GM23338 (cell line): Measurements from ENCODE around the gene CD1E. TPM values are rescaled to one million over a fixed set of nuclear protein-coding genes. Genes with fewer than 3 reads are reported as not detected.

ENCODE experiments used
- ATAC-seq: fragments of 200-7000 bp; cut with Tn5 transposase; 3 replicates; pipeline ENCODE4 v1.9.1; 2020
- DNase-seq: peaks from one replicate; pipeline ENCODE4 v3.0.0-alpha.2; 2015; ENCODE audit warnings: low spot score
- H2AFZ ChIP-seq: fragments of 200-600 bp; sonication (generic); 2 replicates; pipeline ENCODE4 v1.8.0; 2016; ENCODE audit warnings: antibody characterized with exemption, mild to moderate bottlenecking, moderate library complexity
- H3F3A ChIP-seq: fragments of 200-600 bp; sonication (generic); replicated peaks from 2 replicates; pipeline ENCODE4 v1.8.0; 2017; ENCODE audit warnings: antibody characterized with exemption, mixed run types, low read depth
- H3K27ac ChIP-seq: fragments of 200-600 bp; sonication (generic); 2 replicates; pipeline ENCODE4 v1.6.1; 2016; ENCODE audit warnings: low read depth
- H3K27me3 ChIP-seq: fragments of 200-600 bp; sonication (generic); 2 replicates; pipeline ENCODE4 v1.8.0; 2016; ENCODE audit warnings: mild to moderate bottlenecking, mixed run types, moderate library complexity; ENCODE audit not compliant: insufficient read depth
- H3K36me3 ChIP-seq: fragments of 200-600 bp; sonication (generic); 2 replicates; pipeline ENCODE4 v1.8.0; 2016; ENCODE audit warnings: mild to moderate bottlenecking; ENCODE audit not compliant: insufficient read depth
- H3K4me1 ChIP-seq: fragments of 200-600 bp; sonication (generic); 2 replicates; pipeline ENCODE4 v1.8.0; 2016; ENCODE audit warnings: mild to moderate bottlenecking, moderate library complexity; ENCODE audit not compliant: insufficient read depth
- H3K4me2 ChIP-seq: fragments of 200-600 bp; sonication (generic); 2 replicates; pipeline ENCODE4 v1.7.1; 2017; ENCODE audit warnings: mixed run types
- H3K4me3 ChIP-seq: fragments of 200-600 bp; sonication (generic); 2 replicates; pipeline ENCODE4 v1.6.1; 2016; ENCODE audit warnings: mixed run types
- H3K79me2 ChIP-seq: fragments of 200-600 bp; sonication (generic); replicated peaks from 2 replicates; pipeline ENCODE4 v1.8.0; 2017; ENCODE audit warnings: mild to moderate bottlenecking; ENCODE audit not compliant: insufficient read depth
- H3K9me2 ChIP-seq: fragments of 200-600 bp; sonication (generic); 2 replicates; pipeline ENCODE4 v1.8.0; 2017; ENCODE audit not compliant: insufficient read depth
- H4K20me1 ChIP-seq: fragments of 200-600 bp; sonication (generic); replicated peaks from 2 replicates; pipeline ENCODE4 v1.8.0; 2017; ENCODE audit warnings: mild to moderate bottlenecking; ENCODE audit not compliant: insufficient read depth
- H3K27ac Mint-ChIP-seq: 2 replicates; pipeline ENCODE4 v1.8.0; 2020; ENCODE audit warnings: inconsistent platforms, mild to moderate bottlenecking, moderate library complexity, mixed read lengths
- H3K27me3 Mint-ChIP-seq: 3 replicates; pipeline ENCODE4 v1.8.0; 2022; ENCODE audit warnings: low read depth, mild to moderate bottlenecking, moderate library complexity, mixed read lengths, inconsistent platforms; ENCODE audit not compliant: insufficient read depth, poor library complexity
- H3K36me3 Mint-ChIP-seq: 3 replicates; pipeline ENCODE4 v1.8.0; 2021; ENCODE audit warnings: low read depth, mild to moderate bottlenecking, inconsistent platforms, moderate library complexity, mixed read lengths
- H3K4me1 Mint-ChIP-seq: 3 replicates; pipeline ENCODE4 v1.8.0; 2020; ENCODE audit warnings: mild to moderate bottlenecking, inconsistent platforms, mixed read lengths
- H3K4me3 Mint-ChIP-seq: 3 replicates; pipeline ENCODE4 v1.8.0; 2021; ENCODE audit warnings: moderate library complexity, mild to moderate bottlenecking, inconsistent platforms, mixed read lengths
- H3K9me3 Mint-ChIP-seq: 3 replicates; pipeline ENCODE4 v1.8.0; 2020; ENCODE audit warnings: moderate library complexity, mild to moderate bottlenecking, inconsistent platforms, mixed read lengths
- CREB1 ChIP-seq: fragments of 250-450 bp; sonication (Bioruptor Pico); IDR thresholded peaks from 2 replicates; pipeline ENCODE4 v1.5.0; 2020; ENCODE audit warnings: low read depth, mild to moderate bottlenecking, moderate library complexity
- EZH2 ChIP-seq: fragments of 200-600 bp; sonication (generic); IDR thresholded peaks from one replicate; pipeline ENCODE4 v1.8.0; 2017; ENCODE audit warnings: antibody characterized with exemption, mild to moderate bottlenecking, low read depth; ENCODE audit not compliant: unreplicated experiment
- EZH2phosphoT487 ChIP-seq: fragments of 200-600 bp; sonication (generic); IDR thresholded peaks from one replicate; pipeline ENCODE4 v1.8.1; 2018; ENCODE audit warnings: antibody characterized with exemption; ENCODE audit not compliant: unreplicated experiment
- JUNB ChIP-seq: IDR thresholded peaks from one replicate; pipeline ENCODE4 v1.6.1; 2016; ENCODE audit warnings: antibody characterized with exemption; ENCODE audit not compliant: unreplicated experiment
- NANOG ChIP-seq: IDR thresholded peaks from 2 replicates; pipeline ENCODE4 v1.6.1; 2016; ENCODE audit warnings: antibody characterized with exemption, borderline replicate concordance
- POLR2AphosphoS5 ChIP-seq: IDR thresholded peaks from 2 replicates; pipeline ENCODE4 v1.6.1; 2016; ENCODE audit warnings: antibody characterized with exemption, low read depth
- STAT1 ChIP-seq: IDR thresholded peaks from one replicate; pipeline ENCODE4 v1.6.1; 2016; ENCODE audit warnings: antibody characterized with exemption; ENCODE audit not compliant: unreplicated experiment
- ZNF114 ChIP-seq: fragments of 250-450 bp; sonication (Bioruptor Pico); IDR thresholded peaks from 2 replicates; pipeline ENCODE4 v1.5.0; 2020; ENCODE audit warnings: mild to moderate bottlenecking, moderate library complexity
- ZNF331 ChIP-seq: fragments of 250-450 bp; sonication (Bioruptor Pico); IDR thresholded peaks from 2 replicates; pipeline ENCODE4 v1.5.0; 2020; ENCODE audit warnings: low read depth, mild to moderate bottlenecking, moderate library complexity
- polyA plus RNA-seq: library from polyadenylated mRNA; unstranded; fragments of >200 nt; fragmentation: Nextera tagmentation; extraction: Ambion mirVana; gene quantifications from 2 replicates; pipeline ENCODE4 v1.2.1, GENCODE V29; 2016
- total RNA-seq: library from RNA; depleted of rRNA; stranded (reverse); fragments of >200 nt; shearing (Covaris generic); gene quantifications from 2 replicates; pipeline ENCODE4 v1.2.3, GENCODE V29; 2014
- TF ChIP-seq, protein P1 (sequence below): IDR thresholded peaks from 2 replicates; pipeline ENCODE4 v1.6.1; 2016; ENCODE audit warnings: antibody characterized with exemption
- TF ChIP-seq, protein P2 (sequence below): IDR thresholded peaks from one replicate; pipeline ENCODE4 v1.6.1; 2018; ENCODE audit warnings: antibody characterized with exemption; ENCODE audit not compliant: unreplicated experiment
- TF ChIP-seq, protein P3 (sequence below): fragments of 250-450 bp; sonication (Bioruptor Pico); IDR thresholded peaks from 2 replicates; pipeline ENCODE4 v1.5.0; 2020; ENCODE audit warnings: mild to moderate bottlenecking, moderate library complexity
- TF ChIP-seq, protein P4 (sequence below), 2 experiments: fragments of 200-600 bp in 1 of 2; sonication (generic) in 1 of 2; conservative IDR thresholded peaks; 2 replicates each; pipeline versions ENCODE4 v1.5.1 to v1.6.1; 2016 to 2017; ENCODE audit warnings: antibody characterized with exemption in 2 of 2, low read depth in 2 of 2, mild to moderate bottlenecking in 2 of 2, moderate library complexity in 1 of 2

Gene CD1E
- total and polyA plus RNA-seq, 2 experiments from 2014 or later, result not detected

DNA sequence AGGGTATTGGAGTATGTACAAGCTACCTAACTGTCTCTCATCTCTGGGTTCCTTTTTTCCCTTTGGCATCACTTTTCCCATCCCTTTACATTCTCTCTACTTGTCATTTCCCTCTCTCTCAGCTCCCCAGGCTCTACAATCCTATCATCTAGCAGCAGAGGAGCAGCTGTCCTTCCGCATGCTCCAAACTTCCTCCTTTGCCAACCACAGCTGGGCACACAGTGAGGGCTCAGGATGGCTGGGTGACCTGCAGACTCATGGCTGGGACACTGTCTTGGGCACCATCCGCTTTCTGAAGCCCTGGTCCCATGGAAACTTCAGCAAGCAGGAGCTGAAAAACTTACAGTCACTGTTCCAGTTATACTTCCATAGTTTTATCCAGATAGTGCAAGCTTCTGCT, 561 bp downstream of the CD1E start (continued):
- TF ChIP-seq POLR2AphosphoS5, result no peak
- TF ChIP-seq CREB1 (CRISPR knock-in tag), result no peak
- TF ChIP-seq JUNB, result no peak

DNA sequence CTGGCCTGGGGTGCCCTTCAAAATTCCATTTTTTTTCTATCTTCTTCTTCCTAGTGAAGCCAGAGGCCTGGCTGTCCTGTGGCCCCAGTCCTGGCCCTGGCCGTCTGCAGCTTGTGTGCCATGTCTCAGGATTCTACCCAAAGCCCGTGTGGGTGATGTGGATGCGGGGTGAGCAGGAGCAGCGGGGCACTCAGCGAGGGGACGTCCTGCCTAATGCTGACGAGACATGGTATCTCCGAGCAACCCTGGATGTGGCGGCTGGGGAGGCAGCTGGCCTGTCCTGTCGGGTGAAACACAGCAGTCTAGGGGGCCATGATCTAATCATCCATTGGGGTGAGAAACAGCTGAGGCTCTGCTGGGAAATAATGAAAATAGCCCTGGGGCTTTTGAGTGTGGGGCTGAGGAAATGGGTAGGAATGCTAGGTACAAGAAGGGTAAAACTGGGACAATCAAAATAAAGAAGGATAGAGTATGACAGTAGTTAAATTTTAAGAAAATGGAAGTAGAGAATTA, 2.1 kb downstream of the CD1E start:
- Histone ChIP-seq H3K79me2 (no peaks in the 10 kb centered on the region), H3K36me3 (no peaks in the 10 kb centered on the region), H3K9me2 (0 out of 2 replicates have a peak, but pooled peaks cover 4% of the 10 kb centered on the region), H2AFZ (0 out of 2 replicates have a peak overlapping the region, but pooled peaks have one; percentile 23), H4K20me1 (no peaks in the 10 kb centered on the region; the same call in 1 of the 2 replicates), H3K27ac (no peak overlapping the region), H3K4me2 (no peak overlapping the region), H3F3A (no peaks in the 10 kb centered on the region), H3K4me3 (no peak overlapping the region), H3K4me1 (peaks cover 7% of the 10 kb centered on the region; the same call in 1 of the 2 replicates), H3K27me3 (no peaks in the 10 kb centered on the region)
- TF ChIP-seq, protein P1, sequence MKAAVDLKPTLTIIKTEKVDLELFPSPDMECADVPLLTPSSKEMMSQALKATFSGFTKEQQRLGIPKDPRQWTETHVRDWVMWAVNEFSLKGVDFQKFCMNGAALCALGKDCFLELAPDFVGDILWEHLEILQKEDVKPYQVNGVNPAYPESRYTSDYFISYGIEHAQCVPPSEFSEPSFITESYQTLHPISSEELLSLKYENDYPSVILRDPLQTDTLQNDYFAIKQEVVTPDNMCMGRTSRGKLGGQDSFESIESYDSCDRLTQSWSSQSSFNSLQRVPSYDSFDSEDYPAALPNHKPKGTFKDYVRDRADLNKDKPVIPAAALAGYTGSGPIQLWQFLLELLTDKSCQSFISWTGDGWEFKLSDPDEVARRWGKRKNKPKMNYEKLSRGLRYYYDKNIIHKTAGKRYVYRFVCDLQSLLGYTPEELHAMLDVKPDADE, result no peak
- no peak for TF ChIP-seq JUNB
- TF ChIP-seq CREB1 (CRISPR knock-in tag), result no peak
- TF ChIP-seq, protein P2, sequence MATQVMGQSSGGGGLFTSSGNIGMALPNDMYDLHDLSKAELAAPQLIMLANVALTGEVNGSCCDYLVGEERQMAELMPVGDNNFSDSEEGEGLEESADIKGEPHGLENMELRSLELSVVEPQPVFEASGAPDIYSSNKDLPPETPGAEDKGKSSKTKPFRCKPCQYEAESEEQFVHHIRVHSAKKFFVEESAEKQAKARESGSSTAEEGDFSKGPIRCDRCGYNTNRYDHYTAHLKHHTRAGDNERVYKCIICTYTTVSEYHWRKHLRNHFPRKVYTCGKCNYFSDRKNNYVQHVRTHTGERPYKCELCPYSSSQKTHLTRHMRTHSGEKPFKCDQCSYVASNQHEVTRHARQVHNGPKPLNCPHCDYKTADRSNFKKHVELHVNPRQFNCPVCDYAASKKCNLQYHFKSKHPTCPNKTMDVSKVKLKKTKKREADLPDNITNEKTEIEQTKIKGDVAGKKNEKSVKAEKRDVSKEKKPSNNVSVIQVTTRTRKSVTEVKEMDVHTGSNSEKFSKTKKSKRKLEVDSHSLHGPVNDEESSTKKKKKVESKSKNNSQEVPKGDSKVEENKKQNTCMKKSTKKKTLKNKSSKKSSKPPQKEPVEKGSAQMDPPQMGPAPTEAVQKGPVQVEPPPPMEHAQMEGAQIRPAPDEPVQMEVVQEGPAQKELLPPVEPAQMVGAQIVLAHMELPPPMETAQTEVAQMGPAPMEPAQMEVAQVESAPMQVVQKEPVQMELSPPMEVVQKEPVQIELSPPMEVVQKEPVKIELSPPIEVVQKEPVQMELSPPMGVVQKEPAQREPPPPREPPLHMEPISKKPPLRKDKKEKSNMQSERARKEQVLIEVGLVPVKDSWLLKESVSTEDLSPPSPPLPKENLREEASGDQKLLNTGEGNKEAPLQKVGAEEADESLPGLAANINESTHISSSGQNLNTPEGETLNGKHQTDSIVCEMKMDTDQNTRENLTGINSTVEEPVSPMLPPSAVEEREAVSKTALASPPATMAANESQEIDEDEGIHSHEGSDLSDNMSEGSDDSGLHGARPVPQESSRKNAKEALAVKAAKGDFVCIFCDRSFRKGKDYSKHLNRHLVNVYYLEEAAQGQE, result no peak
- TF ChIP-seq POLR2AphosphoS5, result no peak
- TF ChIP-seq ZNF331 (CRISPR knock-in tag), result no peak
- TF ChIP-seq, protein P3, sequence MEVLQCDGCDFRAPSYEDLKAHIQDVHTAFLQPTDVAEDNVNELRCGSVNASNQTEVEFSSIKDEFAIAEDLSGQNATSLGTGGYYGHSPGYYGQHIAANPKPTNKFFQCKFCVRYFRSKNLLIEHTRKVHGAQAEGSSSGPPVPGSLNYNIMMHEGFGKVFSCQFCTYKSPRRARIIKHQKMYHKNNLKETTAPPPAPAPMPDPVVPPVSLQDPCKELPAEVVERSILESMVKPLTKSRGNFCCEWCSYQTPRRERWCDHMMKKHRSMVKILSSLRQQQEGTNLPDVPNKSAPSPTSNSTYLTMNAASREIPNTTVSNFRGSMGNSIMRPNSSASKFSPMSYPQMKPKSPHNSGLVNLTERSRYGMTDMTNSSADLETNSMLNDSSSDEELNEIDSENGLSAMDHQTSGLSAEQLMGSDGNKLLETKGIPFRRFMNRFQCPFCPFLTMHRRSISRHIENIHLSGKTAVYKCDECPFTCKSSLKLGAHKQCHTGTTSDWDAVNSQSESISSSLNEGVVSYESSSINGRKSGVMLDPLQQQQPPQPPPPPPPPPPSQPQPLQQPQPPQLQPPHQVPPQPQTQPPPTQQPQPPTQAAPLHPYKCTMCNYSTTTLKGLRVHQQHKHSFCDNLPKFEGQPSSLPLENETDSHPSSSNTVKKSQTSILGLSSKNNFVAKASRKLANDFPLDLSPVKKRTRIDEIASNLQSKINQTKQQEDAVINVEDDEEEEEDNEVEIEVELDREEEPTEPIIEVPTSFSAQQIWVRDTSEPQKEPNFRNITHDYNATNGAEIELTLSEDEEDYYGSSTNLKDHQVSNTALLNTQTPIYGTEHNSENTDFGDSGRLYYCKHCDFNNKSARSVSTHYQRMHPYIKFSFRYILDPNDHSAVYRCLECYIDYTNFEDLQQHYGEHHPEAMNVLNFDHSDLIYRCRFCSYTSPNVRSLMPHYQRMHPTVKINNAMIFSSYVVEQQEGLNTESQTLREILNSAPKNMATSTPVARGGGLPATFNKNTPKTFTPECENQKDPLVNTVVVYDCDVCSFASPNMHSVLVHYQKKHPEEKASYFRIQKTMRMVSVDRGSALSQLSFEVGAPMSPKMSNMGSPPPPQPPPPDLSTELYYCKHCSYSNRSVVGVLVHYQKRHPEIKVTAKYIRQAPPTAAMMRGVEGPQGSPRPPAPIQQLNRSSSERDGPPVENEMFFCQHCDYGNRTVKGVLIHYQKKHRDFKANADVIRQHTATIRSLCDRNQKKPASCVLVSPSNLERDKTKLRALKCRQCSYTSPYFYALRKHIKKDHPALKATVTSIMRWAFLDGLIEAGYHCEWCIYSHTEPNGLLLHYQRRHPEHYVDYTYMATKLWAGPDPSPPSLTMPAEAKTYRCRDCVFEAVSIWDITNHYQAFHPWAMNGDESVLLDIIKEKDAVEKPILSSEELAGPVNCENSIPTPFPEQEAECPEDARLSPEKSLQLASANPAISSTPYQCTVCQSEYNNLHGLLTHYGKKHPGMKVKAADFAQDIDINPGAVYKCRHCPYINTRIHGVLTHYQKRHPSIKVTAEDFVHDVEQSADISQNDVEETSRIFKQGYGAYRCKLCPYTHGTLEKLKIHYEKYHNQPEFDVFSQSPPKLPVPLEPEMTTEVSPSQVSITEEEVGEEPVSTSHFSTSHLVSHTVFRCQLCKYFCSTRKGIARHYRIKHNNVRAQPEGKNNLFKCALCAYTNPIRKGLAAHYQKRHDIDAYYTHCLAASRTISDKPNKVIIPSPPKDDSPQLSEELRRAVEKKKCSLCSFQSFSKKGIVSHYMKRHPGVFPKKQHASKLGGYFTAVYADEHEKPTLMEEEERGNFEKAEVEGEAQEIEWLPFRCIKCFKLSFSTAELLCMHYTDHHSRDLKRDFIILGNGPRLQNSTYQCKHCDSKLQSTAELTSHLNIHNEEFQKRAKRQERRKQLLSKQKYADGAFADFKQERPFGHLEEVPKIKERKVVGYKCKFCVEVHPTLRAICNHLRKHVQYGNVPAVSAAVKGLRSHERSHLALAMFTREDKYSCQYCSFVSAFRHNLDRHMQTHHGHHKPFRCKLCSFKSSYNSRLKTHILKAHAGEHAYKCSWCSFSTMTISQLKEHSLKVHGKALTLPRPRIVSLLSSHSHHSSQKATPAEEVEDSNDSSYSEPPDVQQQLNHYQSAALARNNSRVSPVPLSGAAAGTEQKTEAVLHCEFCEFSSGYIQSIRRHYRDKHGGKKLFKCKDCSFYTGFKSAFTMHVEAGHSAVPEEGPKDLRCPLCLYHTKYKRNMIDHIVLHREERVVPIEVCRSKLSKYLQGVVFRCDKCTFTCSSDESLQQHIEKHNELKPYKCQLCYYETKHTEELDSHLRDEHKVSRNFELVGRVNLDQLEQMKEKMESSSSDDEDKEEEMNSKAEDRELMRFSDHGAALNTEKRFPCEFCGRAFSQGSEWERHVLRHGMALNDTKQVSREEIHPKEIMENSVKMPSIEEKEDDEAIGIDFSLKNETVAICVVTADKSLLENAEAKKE (CRISPR knock-in tag), result no peak
- TF ChIP-seq NANOG, result no peak
- TF ChIP-seq EZH2, result no peak
- no peak for TF ChIP-seq EZH2phosphoT487
- TF ChIP-seq, protein P4, sequence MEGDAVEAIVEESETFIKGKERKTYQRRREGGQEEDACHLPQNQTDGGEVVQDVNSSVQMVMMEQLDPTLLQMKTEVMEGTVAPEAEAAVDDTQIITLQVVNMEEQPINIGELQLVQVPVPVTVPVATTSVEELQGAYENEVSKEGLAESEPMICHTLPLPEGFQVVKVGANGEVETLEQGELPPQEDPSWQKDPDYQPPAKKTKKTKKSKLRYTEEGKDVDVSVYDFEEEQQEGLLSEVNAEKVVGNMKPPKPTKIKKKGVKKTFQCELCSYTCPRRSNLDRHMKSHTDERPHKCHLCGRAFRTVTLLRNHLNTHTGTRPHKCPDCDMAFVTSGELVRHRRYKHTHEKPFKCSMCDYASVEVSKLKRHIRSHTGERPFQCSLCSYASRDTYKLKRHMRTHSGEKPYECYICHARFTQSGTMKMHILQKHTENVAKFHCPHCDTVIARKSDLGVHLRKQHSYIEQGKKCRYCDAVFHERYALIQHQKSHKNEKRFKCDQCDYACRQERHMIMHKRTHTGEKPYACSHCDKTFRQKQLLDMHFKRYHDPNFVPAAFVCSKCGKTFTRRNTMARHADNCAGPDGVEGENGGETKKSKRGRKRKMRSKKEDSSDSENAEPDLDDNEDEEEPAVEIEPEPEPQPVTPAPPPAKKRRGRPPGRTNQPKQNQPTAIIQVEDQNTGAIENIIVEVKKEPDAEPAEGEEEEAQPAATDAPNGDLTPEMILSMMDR (conservative IDR thresholded peaks at IDR 0.05; ENCODE audit: low read depth in 2 of 2), result no peak
- TF ChIP-seq ZNF114 (CRISPR knock-in tag), result no peak
- no peak for TF ChIP-seq STAT1
- Mint-ChIP-seq H3K4me3 (no peak overlapping the region), H3K9me3 (no peaks in the 10 kb centered on the region; the same call in 2 of the 3 replicates), H3K27me3 (peaks cover 2% of the 10 kb centered on the region), H3K36me3 (no peaks in the 10 kb centered on the region), H3K4me1 (peaks cover 10% of the 10 kb centered on the region; the same call in 2 of the 3 replicates), H3K27ac (no peak overlapping the region)
- DNase-seq (no peak), ATAC-seq (no peak)
